ENCODE data around the gene PCNX1.

Gene PCNX1

DNA sequence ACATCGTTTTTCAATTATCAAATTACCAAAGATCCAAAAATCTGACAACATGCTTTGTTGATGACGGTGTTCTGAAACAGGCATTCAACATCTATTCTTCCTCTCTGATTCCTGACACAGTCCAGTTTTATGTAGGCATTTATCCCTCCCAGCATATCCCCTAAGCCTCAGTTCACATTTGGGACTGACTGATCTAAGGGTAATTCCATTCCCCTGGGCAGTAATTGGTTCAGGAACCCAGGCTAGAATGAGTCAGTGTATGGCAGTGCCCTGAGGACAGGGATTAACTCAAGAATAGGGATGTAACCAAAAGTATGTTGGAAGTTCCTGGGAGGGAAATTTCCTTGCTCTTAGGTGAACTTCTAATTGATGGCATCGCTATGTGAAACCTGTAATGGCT is 10.3 kb upstream of the PCNX1 start:
- in situ Hi-C loops (cut with MboI; ENCODE audit: low pct_unique_long_range_greater_than_20kb, low sequenced_read_pairs, unreplicated experiment): no loop called here
- TF ChIP-seq, protein P1, sequence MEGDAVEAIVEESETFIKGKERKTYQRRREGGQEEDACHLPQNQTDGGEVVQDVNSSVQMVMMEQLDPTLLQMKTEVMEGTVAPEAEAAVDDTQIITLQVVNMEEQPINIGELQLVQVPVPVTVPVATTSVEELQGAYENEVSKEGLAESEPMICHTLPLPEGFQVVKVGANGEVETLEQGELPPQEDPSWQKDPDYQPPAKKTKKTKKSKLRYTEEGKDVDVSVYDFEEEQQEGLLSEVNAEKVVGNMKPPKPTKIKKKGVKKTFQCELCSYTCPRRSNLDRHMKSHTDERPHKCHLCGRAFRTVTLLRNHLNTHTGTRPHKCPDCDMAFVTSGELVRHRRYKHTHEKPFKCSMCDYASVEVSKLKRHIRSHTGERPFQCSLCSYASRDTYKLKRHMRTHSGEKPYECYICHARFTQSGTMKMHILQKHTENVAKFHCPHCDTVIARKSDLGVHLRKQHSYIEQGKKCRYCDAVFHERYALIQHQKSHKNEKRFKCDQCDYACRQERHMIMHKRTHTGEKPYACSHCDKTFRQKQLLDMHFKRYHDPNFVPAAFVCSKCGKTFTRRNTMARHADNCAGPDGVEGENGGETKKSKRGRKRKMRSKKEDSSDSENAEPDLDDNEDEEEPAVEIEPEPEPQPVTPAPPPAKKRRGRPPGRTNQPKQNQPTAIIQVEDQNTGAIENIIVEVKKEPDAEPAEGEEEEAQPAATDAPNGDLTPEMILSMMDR (IDR thresholded peaks at IDR 0.05; ENCODE audit: extremely low read depth, insufficient read depth, missing control alignments): no peak
- no peak for DNase-seq (ENCODE audit: low spot score)

DNA sequence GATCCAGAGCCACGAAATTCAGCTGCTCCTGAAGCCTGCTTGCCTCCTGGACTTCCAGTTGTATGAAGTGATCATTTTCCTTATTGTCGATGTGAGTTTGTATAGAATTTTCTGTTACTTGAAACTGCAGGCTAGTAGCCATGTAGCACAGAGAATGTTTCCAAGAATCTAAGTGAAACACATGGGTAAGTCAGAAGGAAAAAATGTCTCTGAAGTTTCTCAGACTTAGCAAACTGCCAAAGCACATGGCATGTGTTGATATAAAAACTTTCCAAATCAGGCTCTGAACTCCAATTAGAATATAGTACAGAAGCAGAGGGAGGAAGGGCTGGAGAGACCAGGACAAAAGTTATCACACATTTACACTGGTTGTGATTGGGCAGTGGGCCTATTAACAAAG is 9.8 kb upstream of the PCNX1 start:
- TF ChIP-seq, protein P1 (IDR thresholded peaks at IDR 0.05; ENCODE audit: extremely low read depth, insufficient read depth, missing control alignments): no peak
- in situ Hi-C loops (cut with MboI; ENCODE audit: low pct_unique_long_range_greater_than_20kb, low sequenced_read_pairs, unreplicated experiment): no loop called here
- DNase-seq (ENCODE audit: low spot score): no peak

DNA sequence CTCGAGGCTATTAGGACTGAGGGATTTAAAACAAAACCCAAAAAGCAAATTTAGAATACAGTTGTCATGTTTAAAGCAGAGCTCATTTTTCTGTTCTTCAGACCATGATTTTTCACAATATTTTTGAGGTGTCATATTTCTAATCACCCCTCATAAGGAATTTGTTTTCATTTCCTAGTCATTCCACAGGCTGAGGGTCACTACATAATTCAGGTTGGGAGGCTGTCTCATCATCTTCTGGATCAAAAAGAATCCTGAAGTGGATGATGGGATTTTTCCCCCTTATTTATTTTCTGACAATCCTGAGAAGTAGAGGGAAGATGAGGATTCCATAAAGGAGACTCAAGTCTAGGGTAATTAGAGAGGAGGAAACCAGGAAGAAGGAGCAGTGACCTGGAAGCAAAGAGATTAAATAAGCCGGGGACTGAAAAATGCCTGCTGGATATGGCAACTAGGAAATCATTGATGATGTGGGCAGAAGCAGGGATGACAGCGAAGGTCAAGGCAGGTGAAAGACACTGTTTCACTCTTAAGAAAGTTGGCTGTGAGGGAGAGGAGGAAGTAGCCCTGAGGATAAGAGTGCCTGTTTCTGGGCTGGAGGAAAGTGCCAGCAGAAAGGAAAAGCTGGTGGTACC is 9.0 kb upstream of the PCNX1 start:
- DNase-seq (ENCODE audit: low spot score): no peak
- TF ChIP-seq, protein P1 (IDR thresholded peaks at IDR 0.05; ENCODE audit: extremely low read depth, insufficient read depth, missing control alignments): no peak
- in situ Hi-C loops (cut with MboI; ENCODE audit: low pct_unique_long_range_greater_than_20kb, low sequenced_read_pairs, unreplicated experiment): no loop called here

DNA sequence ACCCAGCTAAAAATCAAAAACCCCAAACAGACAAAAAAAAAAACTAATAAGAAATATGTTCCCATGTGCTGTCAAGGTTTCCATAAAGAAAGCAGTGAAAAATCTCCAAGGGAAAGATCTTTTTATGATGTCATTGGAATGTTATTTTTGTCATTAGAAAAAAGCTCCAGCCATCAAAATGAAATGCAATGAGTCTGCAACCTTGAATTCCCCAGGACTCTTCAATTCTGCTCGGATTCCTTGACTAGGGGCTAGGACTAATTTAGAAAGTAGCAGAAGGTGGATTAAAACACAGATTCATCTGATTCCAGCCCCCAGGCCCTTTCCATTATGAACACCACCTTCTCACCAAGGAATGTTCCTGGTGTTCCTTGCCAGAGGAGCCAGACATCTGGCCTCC is 6.0 kb upstream of the PCNX1 start:
- in situ Hi-C loops (cut with MboI; ENCODE audit: low pct_unique_long_range_greater_than_20kb, low sequenced_read_pairs, unreplicated experiment): no loop called here
- no peak for DNase-seq (ENCODE audit: low spot score)
- TF ChIP-seq, protein P1 (IDR thresholded peaks at IDR 0.05; ENCODE audit: extremely low read depth, insufficient read depth, missing control alignments): no peak

DNA sequence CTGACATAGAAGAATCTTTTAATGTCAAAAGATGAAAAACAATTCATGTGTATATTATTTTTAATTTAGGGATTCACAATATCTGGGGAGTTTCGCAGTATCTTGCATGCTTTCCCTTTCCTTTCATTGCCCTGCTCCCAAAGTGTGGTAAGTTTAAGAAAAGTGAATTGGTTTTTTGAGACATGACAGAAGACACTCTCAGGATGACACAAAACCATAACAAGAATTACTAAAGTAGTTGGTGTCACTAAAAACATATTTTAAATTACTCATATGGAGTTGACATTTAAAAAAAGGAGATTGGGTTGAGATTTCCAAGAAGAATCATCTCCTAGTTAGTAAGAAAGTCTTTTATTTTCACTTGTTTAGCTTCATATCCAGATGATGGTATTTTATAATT is 5.1 kb upstream of the PCNX1 start:
- in situ Hi-C loops (cut with MboI; ENCODE audit: low pct_unique_long_range_greater_than_20kb, low sequenced_read_pairs, unreplicated experiment): no loop called here
- DNase-seq (ENCODE audit: low spot score): no peak
- TF ChIP-seq, protein P1 (IDR thresholded peaks at IDR 0.05; ENCODE audit: extremely low read depth, insufficient read depth, missing control alignments): no peak

DNA sequence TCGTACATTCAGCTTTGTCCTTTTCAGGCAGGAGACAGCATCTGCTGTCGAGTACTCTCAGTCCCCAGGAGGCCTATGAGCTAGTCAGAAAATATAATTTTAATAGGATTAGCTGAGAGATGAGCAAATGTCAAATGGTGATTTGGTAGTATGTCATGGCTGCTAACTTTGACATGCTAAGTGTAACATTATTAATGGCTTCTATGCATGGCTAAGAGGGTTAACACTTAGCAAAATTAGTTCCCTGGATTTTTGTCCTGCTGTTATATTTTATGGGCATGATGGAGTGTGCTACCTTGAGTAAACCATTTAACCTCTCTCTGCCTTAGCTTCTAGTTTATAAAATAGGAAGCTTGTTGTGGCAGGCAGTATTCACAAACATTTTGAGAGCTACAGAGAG is 2.9 kb upstream of the PCNX1 start:
- in situ Hi-C loops (cut with MboI; ENCODE audit: low pct_unique_long_range_greater_than_20kb, low sequenced_read_pairs, unreplicated experiment): no loop called here

More for the DNA sequence above, 2.9 kb upstream of the PCNX1 start:
- no peak for DNase-seq (ENCODE audit: low spot score)
- TF ChIP-seq, protein P1 (IDR thresholded peaks at IDR 0.05; ENCODE audit: extremely low read depth, insufficient read depth, missing control alignments): no peak

Measured in GM13977 (cell line).